Thymus (tissue), 14 donors: ENCODE data around the gene PIK3R6. TPM values are rescaled to one million over a fixed set of nuclear protein-coding genes. Genes with fewer than 3 reads are reported as not detected.

Source experiments
- DNase-seq, 9 donors: peaks; one replicate each; pipeline ENCODE4 v3.0.0-alpha.2; 2013; ENCODE audit warnings: low spot score in 9 of 9, low read depth in 6 of 9, missing footprints in 1 of 9
- H3K27ac ChIP-seq, 2 donors: one replicate each; pipeline ENCODE4 v1.5.1; 2013; ENCODE audit warnings: control low read depth in 1 of 2, low read depth in 1 of 2, low read length in 1 of 2, mild to moderate bottlenecking in 1 of 2, moderate library complexity in 1 of 2
- H3K27me3 ChIP-seq, 2 donors: one replicate each; pipeline ENCODE4 v1.5.1; 2013; ENCODE audit warnings: low read length in 1 of 2; ENCODE audit not compliant: control insufficient read depth in 2 of 2, insufficient read depth in 1 of 2
- H3K36me3 ChIP-seq, 2 donors: one replicate each; pipeline ENCODE4 v1.5.1; 2013; ENCODE audit warnings: low read length in 1 of 2, mild to moderate bottlenecking in 1 of 2, moderate library complexity in 1 of 2; ENCODE audit not compliant: control insufficient read depth in 2 of 2, insufficient read depth in 2 of 2
- H3K4me1 ChIP-seq, 2 donors: one replicate each; pipeline ENCODE4 v1.5.1; 2013; ENCODE audit warnings: low read length in 2 of 2; ENCODE audit not compliant: control insufficient read depth in 2 of 2, insufficient read depth in 2 of 2
- H3K4me3 ChIP-seq, 2 donors: one replicate each; pipeline ENCODE4 v1.5.1; 2013; ENCODE audit warnings: low read length in 2 of 2, control low read depth in 1 of 2, mild to moderate bottlenecking in 1 of 2
- H3K9me3 ChIP-seq, 2 donors: one replicate each; pipeline ENCODE4 v1.5.1; 2013; ENCODE audit warnings: low read length in 1 of 2, mild to moderate bottlenecking in 1 of 2; ENCODE audit not compliant: control insufficient read depth in 2 of 2, insufficient read depth in 1 of 2
- WGBS: extraction: QIAGEN DNeasy Blood & Tissue Kit; methylation state at CpG from one replicate; pipeline ENCODE4 v1.1.7; 2013; 5-methylcytosine and 5-hydroxymethylcytosine counted together
- long read RNA-seq, 10 donors: transcript quantifications; one replicate each; lab custom pipeline, GENCODE V29; 2026
- polyA plus RNA-seq: library from polyadenylated mRNA; stranded (reverse); fragments of 200-250 nt; gene quantifications from one replicate; pipeline ENCODE4 v1.2.3, GENCODE V29; 2013
- total RNA-seq: library from RNA; stranded (reverse); fragments of 120-200 nt; gene quantifications from one replicate; pipeline ENCODE4 v1.2.4, GENCODE V29; 2013
- donor health status: healthy.

Gene PIK3R6, protein sequence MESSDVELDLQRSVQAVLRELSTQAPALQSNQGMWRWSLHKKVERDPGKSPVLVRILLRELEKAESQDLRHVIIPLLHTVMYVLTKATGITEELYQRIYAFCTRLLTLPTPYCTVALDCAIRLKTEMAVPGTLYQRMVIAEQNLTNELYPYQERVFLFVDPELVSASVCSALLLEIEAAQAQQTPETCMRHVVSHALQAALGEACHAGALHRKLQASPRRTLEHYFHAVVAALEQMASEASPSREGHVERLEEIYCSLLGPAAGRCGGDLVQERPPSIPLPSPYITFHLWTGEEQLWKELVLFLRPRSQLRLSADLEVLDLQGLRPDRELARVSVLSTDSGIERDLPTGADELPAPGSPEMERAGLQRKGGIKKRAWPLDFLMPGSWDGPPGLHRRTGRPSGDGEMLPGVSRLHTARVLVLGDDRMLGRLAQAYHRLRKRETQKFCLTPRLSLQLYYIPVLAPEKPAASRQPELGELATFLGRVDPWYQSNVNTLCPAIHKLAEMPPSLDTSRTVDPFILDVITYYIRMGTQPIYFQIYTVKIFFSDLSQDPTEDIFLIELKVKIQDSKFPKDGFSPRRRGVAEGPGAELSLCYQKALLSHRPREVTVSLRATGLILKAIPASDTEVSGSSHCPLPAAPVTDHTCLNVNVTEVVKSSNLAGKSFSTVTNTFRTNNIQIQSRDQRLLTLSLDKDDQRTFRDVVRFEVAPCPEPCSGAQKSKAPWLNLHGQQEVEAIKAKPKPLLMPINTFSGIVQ
- total RNA-seq: 1.9 TPM
- polyA plus RNA-seq: 2.1 TPM
- long read RNA-seq, donor 1: 0 reads
- long read RNA-seq, donor 2: 0 reads
- long read RNA-seq, donor 3: 0 reads
- long read RNA-seq, donor 4: 0 reads
- long read RNA-seq, donor 5: 0 reads
- long read RNA-seq, donor 6: 0 reads
- long read RNA-seq, donor 7: 0 reads
- long read RNA-seq, donor 8: 0 reads
- long read RNA-seq, donor 9: 0 reads
- long read RNA-seq, donor 10: 0 reads

DNA sequence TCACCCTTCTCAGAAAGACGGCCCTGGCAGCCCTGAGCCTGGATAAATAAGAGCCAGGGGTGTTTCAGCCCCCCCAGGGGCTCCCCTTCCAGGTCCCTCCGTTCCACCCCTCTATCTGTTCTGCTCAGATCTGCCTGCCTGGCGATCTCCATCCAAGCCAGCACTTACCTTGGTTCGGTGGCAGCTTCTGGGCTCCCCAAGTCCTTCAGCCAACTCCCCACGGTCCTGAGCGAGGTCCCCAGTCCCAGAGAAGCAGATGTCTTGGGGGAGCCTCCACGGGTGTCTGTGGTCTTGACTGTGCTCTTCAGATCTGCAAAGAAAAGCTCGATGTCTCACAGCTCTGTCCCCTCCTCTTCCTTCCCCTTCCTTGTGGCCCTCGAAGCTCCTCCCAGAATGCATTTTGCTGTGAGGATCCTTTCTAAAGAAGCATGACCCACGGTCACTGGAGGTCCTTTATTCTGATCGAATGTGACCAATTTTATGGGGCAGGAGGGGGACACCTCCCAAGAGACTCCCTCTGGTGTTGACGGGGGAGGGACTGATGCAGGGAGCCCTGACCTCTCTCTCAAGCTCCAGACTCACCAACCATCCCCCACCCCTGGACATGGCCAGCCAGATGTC lies at the start of gene PIK3R6:
PIK3R6 (minus strand) TSS at position 314 of the 621 bp plus-strand sequence. CDS start 17,880 bp downstream, outside the sequence.
- peak in 2 of 9 donors; percentile 45 to 68 for DNase-seq
- peak within 1 kb of the TSS in 1 of 2 donors; percentile 61 for H3K27ac ChIP-seq
- no peaks in the 10 kb centered on the region for H3K36me3 ChIP-seq
- H3K4me3 ChIP-seq: peak within 1 kb of the TSS; percentile 21 to 46
- H3K27me3 ChIP-seq: no peaks in the 10 kb centered on the region
- 13% methylated on average over 12 of the region's 12 CpGs for WGBS
- no peaks in the 10 kb centered on the region for H3K9me3 ChIP-seq
- peaks cover 0 to 47% of the 10 kb centered on the region in 2 donors for H3K4me1 ChIP-seq

DNA sequence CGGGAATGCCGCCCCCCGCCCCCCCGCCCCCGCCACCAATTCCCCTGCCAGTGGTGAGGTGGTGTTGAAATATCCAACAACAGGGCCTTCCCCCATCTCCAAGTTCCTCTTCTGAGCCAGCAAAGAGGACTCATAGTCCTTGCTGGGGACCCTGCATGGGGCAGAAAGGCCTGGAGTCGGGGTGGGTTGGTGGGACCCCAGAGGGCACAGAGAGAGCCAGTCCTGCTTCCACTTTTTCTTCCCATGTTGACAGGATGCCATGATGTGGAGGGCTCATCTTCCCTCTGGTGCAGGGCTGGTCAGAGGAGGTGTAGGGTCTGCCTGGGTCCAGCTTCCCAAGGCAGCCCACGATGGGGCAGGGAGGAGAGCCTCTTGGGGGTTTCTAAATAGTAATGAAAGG lies 49.0 kb upstream of the PIK3R6 start:
- DNase-seq: no peak
- no peaks in the 10 kb centered on the region for H3K27me3 ChIP-seq
- H3K27ac ChIP-seq: no peak overlapping the region
- peaks cover 0 to 7% of the 10 kb centered on the region in 2 donors for H3K4me1 ChIP-seq
- H3K9me3 ChIP-seq: peaks cover 0 to 9% of the 10 kb centered on the region in 2 donors
- H3K36me3 ChIP-seq: peaks cover 2 to 6% of the 10 kb centered on the region in 2 donors
- WGBS: 84% methylated on average over 7 of the region's 7 CpGs
- no peak overlapping the region for H3K4me3 ChIP-seq

DNA sequence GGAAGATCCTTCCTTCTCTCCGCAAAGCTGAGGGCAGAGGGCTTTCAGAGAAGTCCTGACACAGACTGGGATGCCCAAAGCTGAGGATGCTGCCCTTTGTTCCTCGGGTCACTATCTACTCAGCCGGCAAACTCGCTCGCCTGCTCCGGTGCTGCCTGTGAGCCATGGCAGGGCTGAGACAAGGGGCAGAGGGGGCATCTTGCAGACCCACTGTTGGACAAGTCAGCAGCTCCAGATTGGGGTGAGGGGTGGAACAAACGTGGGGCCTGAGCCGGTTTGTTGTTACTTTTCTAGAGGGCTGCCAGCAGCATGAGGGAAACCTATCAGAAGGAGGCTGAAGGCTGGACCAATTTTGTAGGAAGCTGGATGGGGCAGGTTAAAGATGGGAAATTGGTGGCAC lies 47.1 kb upstream of the PIK3R6 start:
- no peak for DNase-seq
- no peak overlapping the region for H3K4me3 ChIP-seq
- 97% methylated on average over 8 of the region's 8 CpGs for WGBS
- peaks cover 8 to 13% of the 10 kb centered on the region in 2 donors for H3K36me3 ChIP-seq
- H3K27ac ChIP-seq: no peak overlapping the region
- peaks cover 0 to 9% of the 10 kb centered on the region in 2 donors for H3K9me3 ChIP-seq
- no peaks in the 10 kb centered on the region for H3K27me3 ChIP-seq
- H3K4me1 ChIP-seq: peaks cover 0 to 7% of the 10 kb centered on the region in 2 donors

DNA sequence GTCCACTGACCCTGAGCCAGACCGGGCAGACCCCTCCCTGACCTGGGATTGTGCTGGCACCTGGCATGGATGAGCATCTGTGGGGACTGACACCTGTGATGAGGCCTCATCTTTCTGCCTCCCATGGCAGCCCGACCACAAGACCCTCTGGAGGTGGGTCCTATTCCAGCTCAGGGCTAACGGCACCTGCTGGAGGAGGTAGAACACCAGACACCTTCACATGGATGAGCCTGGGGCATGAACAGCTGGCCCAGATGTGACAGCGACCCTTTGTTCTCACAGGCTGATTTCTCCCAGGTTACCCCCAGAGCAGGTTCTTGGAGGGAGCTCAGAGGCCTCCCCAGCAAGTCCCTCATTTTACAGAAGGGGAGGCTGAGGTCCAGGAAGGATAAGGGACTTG lies 46.4 kb upstream of the PIK3R6 start:
- Histone ChIP-seq H3K4me1 (peaks cover 0 to 7% of the 10 kb centered on the region in 2 donors), H3K27me3 (no peaks in the 10 kb centered on the region), H3K27ac (no peak overlapping the region), H3K9me3 (peaks cover 0 to 9% of the 10 kb centered on the region in 2 donors), H3K4me3 (no peak overlapping the region), H3K36me3 (peaks cover 10 to 16% of the 10 kb centered on the region in 2 donors)
- no peak for DNase-seq
- 85% methylated on average over 4 of the region's 4 CpGs for WGBS

DNA sequence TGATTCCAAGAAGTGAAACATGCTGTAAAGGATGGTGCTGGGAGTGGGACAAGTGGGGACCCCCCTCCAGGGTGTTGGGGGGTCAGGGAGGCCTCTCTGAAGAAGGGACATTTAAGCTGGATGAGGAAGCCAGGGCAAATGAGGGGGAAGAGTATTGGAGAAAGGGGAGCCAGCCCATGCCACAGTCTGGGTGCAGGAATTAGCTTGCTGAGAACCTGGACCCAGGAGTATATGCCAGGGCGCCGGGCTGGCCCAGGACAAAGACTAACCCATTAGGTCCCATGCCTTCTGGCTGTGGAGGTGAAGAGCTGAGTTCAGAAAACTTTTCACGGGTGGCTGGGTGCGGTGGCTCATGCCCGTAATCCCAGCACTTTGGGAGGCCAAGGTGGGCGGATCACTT lies 45.6 kb upstream of the PIK3R6 start:
- Histone ChIP-seq H3K9me3 (peaks cover 0 to 9% of the 10 kb centered on the region in 2 donors), H3K4me1 (peaks cover 0 to 7% of the 10 kb centered on the region in 2 donors), H3K27ac (no peak overlapping the region), H3K36me3 (peaks cover 15 to 22% of the 10 kb centered on the region in 2 donors), H3K27me3 (no peaks in the 10 kb centered on the region), H3K4me3 (no peak overlapping the region)
- WGBS: 97% methylated on average over 6 of the region's 6 CpGs
- DNase-seq: no peak

DNA sequence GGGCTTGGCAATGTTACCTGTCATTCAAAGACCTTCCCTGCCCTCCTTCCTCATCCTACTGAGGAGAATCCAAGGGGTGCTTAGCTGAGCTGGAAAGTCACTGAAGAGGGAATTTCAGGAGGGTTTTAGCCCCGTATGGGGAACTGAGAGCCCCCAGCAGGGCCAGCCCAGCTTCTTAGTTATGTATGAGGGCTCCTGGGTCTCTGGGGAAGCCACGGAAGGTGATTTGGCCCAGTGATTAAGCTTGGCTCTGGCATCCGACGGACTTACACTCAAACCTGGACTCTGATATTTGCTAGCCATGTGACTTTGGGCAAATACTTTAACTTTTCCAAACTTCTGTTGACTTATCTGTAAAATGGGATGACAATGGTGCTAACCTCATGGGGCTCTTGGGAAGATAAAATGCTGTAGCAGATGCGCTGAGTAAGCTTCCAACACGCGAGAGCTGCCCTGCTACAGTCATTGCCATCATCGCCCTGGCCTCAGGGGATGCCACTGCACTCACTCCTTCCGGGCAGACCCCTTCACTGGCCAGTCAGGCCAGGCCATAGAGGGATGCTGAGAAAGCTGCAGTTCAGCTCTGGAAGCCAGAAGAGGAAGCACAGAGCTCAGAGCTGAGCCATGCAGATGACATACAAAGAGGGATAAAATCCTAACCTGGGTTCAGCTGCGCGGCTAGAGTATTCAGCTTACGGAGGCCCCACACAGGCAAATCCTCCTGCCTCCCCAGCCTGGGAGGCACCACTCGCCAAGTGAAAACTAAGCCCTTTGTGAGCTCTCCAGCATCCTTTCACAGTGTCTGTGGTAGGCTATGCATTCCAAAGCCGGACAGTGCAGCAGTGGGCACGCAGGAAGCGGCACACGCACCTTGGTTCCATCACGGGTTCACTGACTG lies 44.9 kb upstream of the PIK3R6 start:
- WGBS: 96% methylated on average over 18 of the region's 18 CpGs
- peaks cover 19 to 24% of the 10 kb centered on the region in 2 donors for H3K36me3 ChIP-seq
- H3K4me1 ChIP-seq: peaks cover 0 to 7% of the 10 kb centered on the region in 2 donors
- H3K9me3 ChIP-seq: peaks cover 0 to 5% of the 10 kb centered on the region in 2 donors
- no peak for DNase-seq
- no peak overlapping the region for H3K27ac ChIP-seq
- H3K4me3 ChIP-seq: no peak overlapping the region
- H3K27me3 ChIP-seq: no peaks in the 10 kb centered on the region

DNA sequence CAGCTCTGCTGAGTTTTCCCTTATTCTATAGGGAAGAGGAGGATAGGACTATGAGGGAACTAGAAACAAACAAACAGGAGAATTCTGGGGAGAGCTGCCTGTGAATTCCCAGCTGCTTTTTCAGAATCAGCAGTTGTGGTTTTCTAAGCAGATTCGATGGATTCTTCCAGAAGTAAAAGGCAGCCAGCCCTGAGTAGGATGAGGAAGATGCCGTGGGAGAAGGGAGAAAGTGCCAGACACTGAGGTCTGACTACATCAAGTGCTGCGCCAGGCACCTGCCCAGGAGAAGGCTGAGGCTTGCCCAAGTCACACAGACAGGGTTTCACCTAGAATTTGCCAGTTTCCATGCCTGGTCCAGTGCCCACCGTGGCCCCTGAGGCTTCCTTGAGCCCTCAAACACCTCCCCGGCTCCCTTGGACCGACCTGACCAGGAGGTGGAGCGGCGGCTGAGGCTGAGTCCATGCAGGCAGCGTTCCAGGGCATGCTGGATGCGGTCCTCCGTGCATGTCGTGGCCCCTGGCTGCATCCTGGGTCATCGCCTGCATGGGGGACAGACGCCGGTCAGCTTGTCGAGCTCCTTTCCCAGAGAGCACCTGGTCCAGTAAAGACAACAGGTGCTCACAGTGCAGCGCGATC lies 43.6 kb upstream of the PIK3R6 start:
- 94% methylated on average over 18 of the region's 18 CpGs for WGBS
- Histone ChIP-seq H3K27ac (no peak overlapping the region), H3K4me3 (no peak overlapping the region), H3K9me3 (no peaks in the 10 kb centered on the region), H3K4me1 (peaks cover 0 to 7% of the 10 kb centered on the region in 2 donors), H3K36me3 (peaks cover 19 to 21% of the 10 kb centered on the region in 2 donors), H3K27me3 (no peaks in the 10 kb centered on the region)
- no peak for DNase-seq
